Measurements from ENCODE around the gene ING2. TPM values are rescaled to one million over a fixed set of nuclear protein-coding genes. Genes with fewer than 3 reads are reported as not detected.

Gene ING2
- total and polyA plus RNA-seq, 10 of the 15 experiments (the other 5 are each of a cell fraction or from before 2014, with no cell fraction given) = 3.3 to 16.1 (median 10.9) TPM

DNA sequence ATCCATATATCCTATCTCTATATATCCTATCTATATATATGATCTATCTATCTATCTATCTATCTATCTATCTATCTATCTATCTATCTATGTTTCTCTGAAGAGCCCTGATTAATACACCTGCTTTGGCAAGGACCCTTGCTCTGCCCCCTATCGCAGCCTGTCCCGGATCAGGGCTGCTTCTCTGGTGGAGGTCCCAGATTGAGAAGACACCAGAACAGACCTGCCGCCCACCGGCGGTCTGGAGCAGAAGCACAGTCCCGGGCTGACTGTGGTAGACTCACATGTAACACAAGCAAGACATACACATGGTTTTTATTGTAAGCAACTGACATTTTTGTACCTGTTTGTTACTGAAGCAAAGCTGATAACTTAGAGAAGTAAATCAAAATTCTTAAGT, 52.8 kb downstream of the ING2 start:
- no peaks in the 10 kb centered on the region for H3K4me1 ChIP-seq (ENCODE audit: control insufficient read depth, insufficient read depth, low read length)
- TF ChIP-seq IKZF1 (conservative IDR thresholded peaks at IDR 0.05) (no peak), POLR2AphosphoS2 (IDR thresholded peaks at IDR 0.05; ENCODE audit: low read depth, low read length) (no peak), SUPT20H (IDR thresholded peaks at IDR 0.05; ENCODE audit: borderline replicate concordance, control insufficient read depth, low read depth, low read length) (no peak), EED (IDR thresholded peaks at IDR 0.05; ENCODE audit: low read depth) (no peak), RBBP5 (conservative IDR thresholded peaks at IDR 0.05) (no peak), MEF2B (IDR thresholded peaks at IDR 0.05; ENCODE audit: partially characterized antibody, poor library complexity, severe bottlenecking) (no peak), ZNF24 (IDR thresholded peaks at IDR 0.05) (no peak), ZZZ3 (IDR thresholded peaks at IDR 0.05; ENCODE audit: control insufficient read depth, insufficient read length, low read depth) (no peak), CHD4 (IDR thresholded peaks at IDR 0.05) (no peak)
- TF ChIP-seq, protein P1, sequence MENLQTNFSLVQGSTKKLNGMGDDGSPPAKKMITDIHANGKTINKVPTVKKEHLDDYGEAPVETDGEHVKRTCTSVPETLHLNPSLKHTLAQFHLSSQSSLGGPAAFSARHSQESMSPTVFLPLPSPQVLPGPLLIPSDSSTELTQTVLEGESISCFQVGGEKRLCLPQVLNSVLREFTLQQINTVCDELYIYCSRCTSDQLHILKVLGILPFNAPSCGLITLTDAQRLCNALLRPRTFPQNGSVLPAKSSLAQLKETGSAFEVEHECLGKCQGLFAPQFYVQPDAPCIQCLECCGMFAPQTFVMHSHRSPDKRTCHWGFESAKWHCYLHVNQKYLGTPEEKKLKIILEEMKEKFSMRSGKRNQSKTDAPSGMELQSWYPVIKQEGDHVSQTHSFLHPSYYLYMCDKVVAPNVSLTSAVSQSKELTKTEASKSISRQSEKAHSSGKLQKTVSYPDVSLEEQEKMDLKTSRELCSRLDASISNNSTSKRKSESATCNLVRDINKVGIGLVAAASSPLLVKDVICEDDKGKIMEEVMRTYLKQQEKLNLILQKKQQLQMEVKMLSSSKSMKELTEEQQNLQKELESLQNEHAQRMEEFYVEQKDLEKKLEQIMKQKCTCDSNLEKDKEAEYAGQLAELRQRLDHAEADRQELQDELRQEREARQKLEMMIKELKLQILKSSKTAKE (IDR thresholded peaks at IDR 0.05; ENCODE audit: low read depth, poor library complexity, severe bottlenecking) = no peak
- TF ChIP-seq, protein P2, sequence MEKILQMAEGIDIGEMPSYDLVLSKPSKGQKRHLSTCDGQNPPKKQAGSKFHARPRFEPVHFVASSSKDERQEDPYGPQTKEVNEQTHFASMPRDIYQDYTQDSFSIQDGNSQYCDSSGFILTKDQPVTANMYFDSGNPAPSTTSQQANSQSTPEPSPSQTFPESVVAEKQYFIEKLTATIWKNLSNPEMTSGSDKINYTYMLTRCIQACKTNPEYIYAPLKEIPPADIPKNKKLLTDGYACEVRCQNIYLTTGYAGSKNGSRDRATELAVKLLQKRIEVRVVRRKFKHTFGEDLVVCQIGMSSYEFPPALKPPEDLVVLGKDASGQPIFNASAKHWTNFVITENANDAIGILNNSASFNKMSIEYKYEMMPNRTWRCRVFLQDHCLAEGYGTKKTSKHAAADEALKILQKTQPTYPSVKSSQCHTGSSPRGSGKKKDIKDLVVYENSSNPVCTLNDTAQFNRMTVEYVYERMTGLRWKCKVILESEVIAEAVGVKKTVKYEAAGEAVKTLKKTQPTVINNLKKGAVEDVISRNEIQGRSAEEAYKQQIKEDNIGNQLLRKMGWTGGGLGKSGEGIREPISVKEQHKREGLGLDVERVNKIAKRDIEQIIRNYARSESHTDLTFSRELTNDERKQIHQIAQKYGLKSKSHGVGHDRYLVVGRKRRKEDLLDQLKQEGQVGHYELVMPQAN (conservative IDR thresholded peaks at IDR 0.05) = no peak
- in situ Hi-C loops (cut with MboI) (no loop called here), intact Hi-C loops (cut with micrococcal nuclease; ENCODE audit: unreplicated experiment) (no loop called here)
- H3K4me3 ChIP-seq = no peak overlapping the region
- ChIA-PET POLR2A (no interaction called here), RAD21 (ENCODE audit: unreplicated experiment) (no interaction called here), CTCF (no interaction called here), SMC1A (ENCODE audit: uncharacterized antibody, unreplicated experiment) (no interaction called here)
- H3K27me3 ChIP-seq (replicated peaks in 1 of 2; ENCODE audit: control insufficient read depth in 2 of 2, insufficient read depth in 2 of 2, low read length in 1 of 2) = no peaks in the 10 kb centered on the region; a peak in 1 of 4 replicates
- ATAC-seq (no peak), FAIRE-seq (no peak), DNase-seq (ENCODE audit: low read depth, low spot score) (no peak)
- H3K36me3 ChIP-seq (ENCODE audit: control insufficient read depth in 2 of 2, insufficient read depth in 2 of 2, low read length in 1 of 2) = no peaks in the 10 kb centered on the region
- H3K27ac ChIP-seq (ENCODE audit: control insufficient read depth, insufficient read depth) = no peak overlapping the region
- H2AFZ ChIP-seq (ENCODE audit: control insufficient read depth, low read depth, low read length) = no peak overlapping the region
- no peak overlapping the region for H3K4me2 ChIP-seq (ENCODE audit: control insufficient read depth, insufficient read depth)
- WGBS (ENCODE audit: insufficient coverage, insufficient replicate concordance, low lambda C conversion rate, missing lambda C conversion rate) = 95% methylated on average over 6 of the region's 6 CpGs
- H3K9me3 ChIP-seq (replicated peaks; ENCODE audit: control insufficient read depth, insufficient read depth, low read length) = no peaks in the 10 kb centered on the region; the same call in 2 of the 3 replicates
- H4K20me1 ChIP-seq (ENCODE audit: control insufficient read depth, insufficient read depth) = no peaks in the 10 kb centered on the region
- no peak overlapping the region for H3K9ac ChIP-seq (ENCODE audit: control insufficient read depth, insufficient read depth, low read length)
- BruUV-seq (replicated peaks) = no TSS peak
- H3K79me2 ChIP-seq (ENCODE audit: control insufficient read depth, insufficient read depth, low read length) = no peaks in the 10 kb centered on the region
